HUES6 (cell line): ENCODE results near the gene STK38L.
"Not testable (repeated sequence)": the region's sequence is repeated elsewhere in the genome, so short reads cannot be mapped to it uniquely, and the experiment has no call there.

ENCODE experiments used
- H3K27ac ChIP-seq: 2 replicates; pipeline ENCODE4 v1.7.0; 2013; ENCODE audit warnings: low read depth, mild to moderate bottlenecking, low read length, inconsistent platforms
- H3K27me3 ChIP-seq: 2 replicates; pipeline ENCODE4 v1.6.1; 2013; ENCODE audit warnings: low read length; ENCODE audit not compliant: control insufficient read depth, insufficient read depth
- H3K36me3 ChIP-seq: 2 replicates; pipeline ENCODE4 v1.6.1; 2013; ENCODE audit warnings: low read length; ENCODE audit not compliant: control insufficient read depth, insufficient read depth
- H3K4me1 ChIP-seq: 2 replicates; pipeline ENCODE4 v1.6.1; 2013; ENCODE audit warnings: low read length; ENCODE audit not compliant: control insufficient read depth, insufficient read depth
- H3K4me3 ChIP-seq: 2 replicates; pipeline ENCODE4 v1.5.1; 2013; ENCODE audit warnings: low read depth, low read length
- H3K9ac ChIP-seq: one replicate; pipeline ENCODE4 v1.6.1; 2013; ENCODE audit warnings: mild to moderate bottlenecking, low read length
- H3K9me3 ChIP-seq: 2 replicates; pipeline ENCODE4 v1.6.1; 2013; ENCODE audit warnings: low read depth, low read length; ENCODE audit not compliant: control insufficient read depth, insufficient read depth

Gene STK38L

GRCh38 chr12:27231374-27231773 lies 12.7 kb upstream of the STK38L start:
- not testable (repeated sequence) for H3K9ac ChIP-seq, H3K27ac ChIP-seq, H3K27me3 ChIP-seq, H3K4me1 ChIP-seq, H3K36me3 ChIP-seq, H3K4me3 ChIP-seq, H3K9me3 ChIP-seq

GRCh38 chr12:27233814-27234213 lies 10.3 kb upstream of the STK38L start:
- Histone ChIP-seq H3K4me1 (no peaks in the 10 kb centered on the region), H3K36me3 (no peaks in the 10 kb centered on the region), H3K4me3 (no peak overlapping the region), H3K27ac (no peak overlapping the region), H3K27me3 (no peaks in the 10 kb centered on the region), H3K9me3 (no peaks in the 10 kb centered on the region), H3K9ac (no peak overlapping the region)

- Histone ChIP-seq H3K27ac (no peak overlapping the region), H3K9ac (no peak overlapping the region), H3K27me3 (no peaks in the 10 kb centered on the region), H3K4me1 (no peaks in the 10 kb centered on the region), H3K9me3 (no peaks in the 10 kb centered on the region), H3K4me3 (no peak overlapping the region), H3K36me3 (no peaks in the 10 kb centered on the region)
These were observed 7.6 kb upstream of the STK38L start for GRCh38 chr12:27236498-27236897.

- Histone ChIP-seq H3K4me3 (no peak overlapping the region), H3K4me1 (no peaks in the 10 kb centered on the region), H3K27ac (no peak overlapping the region), H3K9me3 (no peaks in the 10 kb centered on the region), H3K27me3 (no peaks in the 10 kb centered on the region), H3K36me3 (no peaks in the 10 kb centered on the region), H3K9ac (no peak overlapping the region)
These were observed 6.0 kb upstream of the STK38L start for GRCh38 chr12:27237790-27238771.

- Histone ChIP-seq H3K9ac (no peak overlapping the region), H3K36me3 (no peaks in the 10 kb centered on the region), H3K4me3 (no peak overlapping the region), H3K9me3 (no peaks in the 10 kb centered on the region), H3K4me1 (peaks cover 15% of the 10 kb centered on the region), H3K27ac (no peak overlapping the region), H3K27me3 (no peaks in the 10 kb centered on the region)
These were observed 1.1 kb upstream of the STK38L start for GRCh38 chr12:27243006-27243405.

- H3K27ac ChIP-seq = 0 out of 2 replicates have a peak overlapping the region, but pooled peaks have one; percentile 55
- H3K9me3 ChIP-seq = no peaks in the 10 kb centered on the region
- H3K36me3 ChIP-seq = no peaks in the 10 kb centered on the region
- H3K9ac ChIP-seq = peak overlapping the region; percentile 82
- peaks cover 15% of the 10 kb centered on the region for H3K4me1 ChIP-seq
- no peaks in the 10 kb centered on the region for H3K27me3 ChIP-seq
- peak overlapping the region; percentile 89 for H3K4me3 ChIP-seq
These were observed 803 bp downstream of the STK38L start for GRCh38 chr12:27244689-27245488.

- H3K27ac ChIP-seq = no peak overlapping the region
- no peaks in the 10 kb centered on the region for H3K9me3 ChIP-seq
- no peaks in the 10 kb centered on the region for H3K27me3 ChIP-seq
- no peak overlapping the region for H3K9ac ChIP-seq
- H3K4me1 ChIP-seq = peaks cover 15% of the 10 kb centered on the region
- H3K36me3 ChIP-seq = no peaks in the 10 kb centered on the region
- H3K4me3 ChIP-seq = peak overlapping the region; percentile 89; the same call in 1 of the 2 replicates
These were observed 2.1 kb downstream of the STK38L start for GRCh38 chr12:27246141-27246540.

- Histone ChIP-seq H3K9me3 (no peaks in the 10 kb centered on the region), H3K27ac (no peak overlapping the region), H3K9ac (no peak overlapping the region), H3K4me1 (peaks cover 15% of the 10 kb centered on the region), H3K27me3 (no peaks in the 10 kb centered on the region), H3K36me3 (no peaks in the 10 kb centered on the region), H3K4me3 (no peak overlapping the region)
These were observed 2.7 kb downstream of the STK38L start for GRCh38 chr12:27246774-27247173.

- no peaks in the 10 kb centered on the region for H3K9me3 ChIP-seq
These were observed 8.8 kb downstream of the STK38L start for GRCh38 chr12:27252934-27253333.

GRCh38 chr12:27253347-27253746 lies 9.3 kb downstream of the STK38L start:
- Histone ChIP-seq H3K27ac (no peak overlapping the region), H3K36me3 (no peaks in the 10 kb centered on the region), H3K4me1 (no peaks in the 10 kb centered on the region), H3K9ac (no peak overlapping the region), H3K9me3 (no peaks in the 10 kb centered on the region), H3K4me3 (no peak overlapping the region), H3K27me3 (no peaks in the 10 kb centered on the region)

More at GRCh38 chr12:27252934-27253333, 8.8 kb downstream of the STK38L start:
- Histone ChIP-seq H3K4me3 (no peak overlapping the region), H3K4me1 (no peaks in the 10 kb centered on the region), H3K9ac (no peak overlapping the region), H3K27me3 (no peaks in the 10 kb centered on the region), H3K27ac (no peak overlapping the region), H3K36me3 (no peaks in the 10 kb centered on the region)

GRCh38 chr12:27255806-27256205 lies 11.7 kb downstream of the STK38L start:
- no peak overlapping the region for H3K27ac ChIP-seq
- no peaks in the 10 kb centered on the region for H3K27me3 ChIP-seq
- H3K4me1 ChIP-seq = no peaks in the 10 kb centered on the region
- no peak overlapping the region for H3K4me3 ChIP-seq
- no peak overlapping the region for H3K9ac ChIP-seq
- no peaks in the 10 kb centered on the region for H3K9me3 ChIP-seq
- H3K36me3 ChIP-seq = no peaks in the 10 kb centered on the region
